ENCODE data around the gene FOXK2. TPM values are rescaled to one million over a fixed set of nuclear protein-coding genes. Genes with fewer than 3 reads are reported as not detected.

FOXK2 gene
- total RNA-seq, 1 experiment from 2014 or later = 72.0 TPM

GRCh38 chr17:82483204-82483660 lies 36.3 kb upstream of the FOXK2 start:
- peaks cover 3% of the 10 kb centered on the region for H4K20me1 ChIP-seq (ENCODE audit: control insufficient read depth, insufficient read depth, insufficient read length)
- no peaks in the 10 kb centered on the region for H3K27me3 Mint-ChIP-seq (ENCODE audit: low read depth)
- H3K4me3 Mint-ChIP-seq = no peak overlapping the region
- H2AFZ ChIP-seq (ENCODE audit: low read length) = no peak overlapping the region
- H3K27ac ChIP-seq (ENCODE audit: insufficient read length, low read depth, low read length) = no peak overlapping the region
- no peak overlapping the region for H4K8ac ChIP-seq (replicated peaks; ENCODE audit: insufficient read length, low read depth, low read length)
- no peaks in the 10 kb centered on the region for H3K79me2 ChIP-seq (ENCODE audit: insufficient read depth, low read length)
- H3K36me3 Mint-ChIP-seq (ENCODE audit: insufficient read depth in 1 of 3, low read depth in 3 of 3) = peaks cover 34 to 86% (median 83%) of the 10 kb centered on the region in 3 experiments; a peak in 6 of 7 replicates
- no peak overlapping the region for H2BK120ac ChIP-seq (ENCODE audit: low read depth, low read length, poor library complexity, severe bottlenecking)
- H3K9me3 Mint-ChIP-seq = no peaks in the 10 kb centered on the region
- H3K4ac ChIP-seq (ENCODE audit: low read depth, low read length) = no peak overlapping the region
- no peak overlapping the region for H3T11ph ChIP-seq (ENCODE audit: low read length)
- no peak overlapping the region for H2AK5ac ChIP-seq (ENCODE audit: insufficient read length, low read length)
- H3K9me3 ChIP-seq (ENCODE audit: control insufficient read depth, low read depth, low read length) = no peaks in the 10 kb centered on the region
- no peaks in the 10 kb centered on the region for H3K27me3 ChIP-seq (ENCODE audit: insufficient read depth, low read length)
- no peaks in the 10 kb centered on the region for H3K4me1 Mint-ChIP-seq
- no peak overlapping the region for H2BK5ac ChIP-seq (ENCODE audit: insufficient read length, low read length)
- no peak overlapping the region for H2BK15ac ChIP-seq (ENCODE audit: low read depth, low read length)
- H3K9ac ChIP-seq (ENCODE audit: extremely low read depth, insufficient read length, low read length) = no peak overlapping the region
- H3K14ac ChIP-seq (ENCODE audit: insufficient read depth, low read length) = no peak overlapping the region
- no peak overlapping the region for H2BK20ac ChIP-seq (ENCODE audit: low read depth, low read length, poor library complexity, severe bottlenecking)
- H4K5ac ChIP-seq (ENCODE audit: insufficient read length, low read depth, low read length) = no peak overlapping the region
- H3K4me1 ChIP-seq (ENCODE audit: insufficient read depth, low read length) = no peaks in the 10 kb centered on the region
- H3K27ac Mint-ChIP-seq = no peak overlapping the region; a peak in 1 of 7 replicates
- no peak overlapping the region for H3K18ac ChIP-seq (ENCODE audit: insufficient read length, low read depth, low read length)
- no peak for DNase-seq
- H3K4me2 ChIP-seq (ENCODE audit: insufficient read depth, insufficient read length, low read length) = no peak overlapping the region
- TF ChIP-seq CTCF (conservative IDR thresholded peaks at IDR 0.05) = no peak
- no peak overlapping the region for H3K56ac ChIP-seq (ENCODE audit: insufficient read length, low read depth, low read length)
- H3K23ac ChIP-seq (ENCODE audit: insufficient read length, low read depth, low read length) = no peak overlapping the region
- WGBS (ENCODE audit: extremely low coverage, insufficient read length, low lambda C conversion rate) = no CpG with 5 or more reads among the region's 6 CpGs
- no peak overlapping the region for H2BK12ac ChIP-seq (ENCODE audit: insufficient read length, low read depth, low read length)
- H3K23me2 ChIP-seq (ENCODE audit: insufficient read length, low read depth, low read length, poor library complexity, severe bottlenecking) = no peaks in the 10 kb centered on the region
- no peak overlapping the region for H4K91ac ChIP-seq (ENCODE audit: insufficient read length, low read depth, low read length)
- no peaks in the 10 kb centered on the region for H3K79me1 ChIP-seq (ENCODE audit: insufficient read depth, low read depth, low read length, poor library complexity, severe bottlenecking)

Data from H9 (cell line).